Heart right ventricle (tissue), 16 donors: ENCODE results near the gene PRAF2. TPM values are rescaled to one million over a fixed set of nuclear protein-coding genes. Genes with fewer than 3 reads are reported as not detected.
A peak's percentile ranks its signal among the peaks of the same experiment; 100 is the strongest.

Source experiments
- ATAC-seq, 8 donors: fragments of 200-7000 bp; cut with Tn5 transposase; one replicate each; pipeline ENCODE4 v1.9.1; 2020; ENCODE audit warnings: mild to moderate bottlenecking in 8 of 8, moderate library complexity in 8 of 8, moderate number of reproducible peaks in 1 of 8
- DNase-seq, 2 donors: peaks; one replicate each; pipeline ENCODE4 v3.0.0-alpha.2; 2020
- H3K27ac ChIP-seq, 10 donors: fragments of 200-600 bp; sonication (generic) in 2 of 10; one replicate each; pipeline versions ENCODE4 v1.5.0 to v1.8.0; 2020 to 2022; ENCODE audit warnings: mild to moderate bottlenecking in 3 of 10
- H3K27me3 ChIP-seq, 7 donors: fragments of 200-600 bp; one replicate each; pipeline ENCODE4 v1.8.0; 2021 to 2022; ENCODE audit warnings: mild to moderate bottlenecking in 2 of 7
- H3K36me3 ChIP-seq, 9 donors: fragments of 200-600 bp; sonication (generic) in 1 of 9; one replicate each; pipeline versions ENCODE4 v1.5.0 to v1.8.0; 2020 to 2022; ENCODE audit warnings: mild to moderate bottlenecking in 2 of 9
- H3K4me1 ChIP-seq, 9 donors: fragments of 200-600 bp; sonication (generic) in 1 of 9; one replicate each; pipeline versions ENCODE4 v1.5.0 to v1.8.0; 2020 to 2022; ENCODE audit warnings: mild to moderate bottlenecking in 4 of 9
- H3K4me3 ChIP-seq, 10 donors: fragments of 200-600 bp; sonication (generic) in 2 of 10; one replicate each; pipeline versions ENCODE4 v1.5.0 to v1.8.0; 2020 to 2022; ENCODE audit warnings: mild to moderate bottlenecking in 7 of 10, moderate library complexity in 2 of 10
- H3K9me3 ChIP-seq, 11 donors: fragments of 200-600 bp in 10 of 11; sonication (generic) in 2 of 11; one replicate each; pipeline versions ENCODE4 v1.5.0 to v1.8.0; 2013 to 2022; ENCODE audit warnings: mild to moderate bottlenecking in 2 of 11, control low read depth in 1 of 11, moderate library complexity in 1 of 11
- CTCF ChIP-seq, 9 donors: fragments of 200-600 bp; sonication (generic) in 2 of 9; IDR thresholded peaks; one replicate each; pipeline versions ENCODE4 v1.5.0 to v1.8.0; 2021 to 2022; ENCODE audit warnings: antibody characterized with exemption in 9 of 9, mild to moderate bottlenecking in 5 of 9, moderate library complexity in 1 of 9
- WGBS, 2 donors: extraction: QIAGEN DNeasy Blood & Tissue Kit; methylation state at CpG; one replicate each; pipeline ENCODE4 v1.1.7; 2013; ENCODE audit warnings: inconsistent platforms in 1 of 2; 5-methylcytosine and 5-hydroxymethylcytosine counted together
- intact Hi-C, 10 donors: fragments of 100-400 bp; cut with DNase I; formaldehyde crosslinking; loops; one replicate each; pipeline versions ENCODE4 v1.11.1 to v1.14.2; 2022
- polyA plus RNA-seq, 2 donors: library from polyadenylated mRNA; stranded (reverse); fragments of 200-250 nt; gene quantifications; one replicate each; pipeline ENCODE4 v1.2.3, GENCODE V29; 2013
- total RNA-seq, 10 donors: library from RNA; stranded (reverse); fragmentation: NEBNext Ultra II Directional in 3 of 10; extraction: Animal tissue kit (Norgen Biotek cat#: 25700) in 3 of 10; gene quantifications; one replicate each; pipeline versions ENCODE4 v1.2.1 to v1.2.4, GENCODE V29; 2021 to 2023
- donor health status: Arrhythmogenic right ventricular cardiomyopathy.
- donor health status: ischemic (EF 13 %, LVEDD 7.1; RV severe dilation, severe dysfunction).
- donor health status: healthy with polysubstance abuse.
- donor health status: DM: no; HTN: yes; CAD: no.
- donor health status: DM: no; HTN: no; CAD: no.
- donor health status: ischemic (EF 25% LVEDD 6.9; RV normal size, moderate dysfunction).
- donor health status: ischemic (EF 25% LVEDD 5.7; RV mildly dilated, moderate dysfunction).
- donor health status: healthy.
- donor health status: DM: yes; HTN: yes; CAD: no.
- donor health status: Ischemic cardiomyopathy.
- donor health status: ischemic (EF 35%, LVEDD 5.7; RV mildly dilated, moderate dysfunction).
- donor health status: nonischemic (EF 11% LVEDD 7.7; RV severe dilation, severe dysfunction).
- donor health status: DM: yes; HTN: yes; CAD: no.
- donor health status: PGD.
- donor health status: ischemic (EF 29% LVEDD 5.4; RV normal size, mild dysfunction).
- donor health status: nonischemic (EF 23%, LVEDD 6.1; RV moderate dilation, normal function).

Gene PRAF2
- total and polyA plus RNA-seq, 12 donors, result 5.4 to 26.5 (median 8.7) TPM

GRCh38 chrX:49108641-49109040, 34.8 kb upstream of the PRAF2 start:
- Histone ChIP-seq H3K9me3 (no peaks in the 10 kb centered on the region), H3K4me3 (no peak overlapping the region), H3K4me1 (no peaks in the 10 kb centered on the region), H3K36me3 (peaks cover 0 to 37% (median 0%) of the 10 kb centered on the region in 9 donors), H3K27ac (no peak overlapping the region), H3K27me3 (no peaks in the 10 kb centered on the region)
- ATAC-seq (peak in 1 of 8 donors; percentile 39), DNase-seq (no peak)
- intact Hi-C loops, result loop anchor here in 1 of 10 donors (10.0 kb wide), 1 partner anchor 64 kb away; the partner anchor contains the start of gene TFE3
- no peak for TF ChIP-seq CTCF (IDR thresholded peaks at IDR 0.05)
- WGBS, 2 donors, result 59 to 61% methylated on average over 2 of the region's 2 CpGs

GRCh38 chrX:49106930-49107329, 33.1 kb upstream of the PRAF2 start:
- H3K27me3 ChIP-seq, result no peaks in the 10 kb centered on the region
- intact Hi-C loops, result loop anchor here in 1 of 10 donors (10.0 kb wide), 1 partner anchor 62 kb away; the partner anchor contains the start of gene TFE3
- peak in 8 of 9 donors; percentile 9 to 48 (median 40) for TF ChIP-seq CTCF (IDR thresholded peaks at IDR 0.05)
- no peaks in the 10 kb centered on the region for H3K4me1 ChIP-seq
- peaks cover 0 to 20% (median 0%) of the 10 kb centered on the region in 9 donors for H3K36me3 ChIP-seq
- ATAC-seq (peak; percentile 47 to 83 (median 76)), DNase-seq (peak in 1 of 2 donors; percentile 13)
- no peak overlapping the region for H3K27ac ChIP-seq
- no peak overlapping the region for H3K4me3 ChIP-seq
- H3K9me3 ChIP-seq, result no peaks in the 10 kb centered on the region
- WGBS, 2 donors, result 39 to 40% methylated on average over 7 of the region's 7 CpGs

- DNase-seq (no peak), ATAC-seq (no peak)
- Histone ChIP-seq H3K36me3 (peaks cover 0 to 13% (median 0%) of the 10 kb centered on the region in 9 donors), H3K27me3 (no peaks in the 10 kb centered on the region), H3K9me3 (no peaks in the 10 kb centered on the region), H3K27ac (no peak overlapping the region), H3K4me1 (peaks cover 0 to 3% (median 0%) of the 10 kb centered on the region in 9 donors), H3K4me3 (no peak overlapping the region)
- 93 to 99% methylated on average over 4 of the region's 4 CpGs for WGBS, 2 donors
- no peak for TF ChIP-seq CTCF (IDR thresholded peaks at IDR 0.05)
- intact Hi-C loops, result loop anchor here in 1 of 10 donors (10.0 kb wide), 1 partner anchor 61 kb away; the partner anchor contains the start of gene TFE3
These were observed 32.5 kb upstream of the PRAF2 start for GRCh38 chrX:49106296-49106695.

- Histone ChIP-seq H3K36me3 (peaks cover 0 to 3% (median 0%) of the 10 kb centered on the region in 9 donors), H3K4me1 (peaks cover 0 to 8% (median 0%) of the 10 kb centered on the region in 9 donors), H3K27me3 (no peaks in the 10 kb centered on the region), H3K4me3 (no peak overlapping the region), H3K9me3 (no peaks in the 10 kb centered on the region), H3K27ac (no peak overlapping the region)
- ATAC-seq (no peak), DNase-seq (no peak)
- WGBS, 2 donors, result 73 to 76% methylated on average over 3 of the region's 3 CpGs
- intact Hi-C loops, result loop anchor here in 1 of 10 donors (10.0 kb wide), 1 partner anchor 59 kb away; the partner anchor contains the start of gene TFE3
- no peak for TF ChIP-seq CTCF (IDR thresholded peaks at IDR 0.05)
These were observed 29.8 kb upstream of the PRAF2 start for GRCh38 chrX:49103637-49104036.
